GM21360 (cell line): ENCODE results near the gene TIGD3.

Source experiments
- ATAC-seq: cut with Tn5 transposase; IDR thresholded peaks from one replicate; pipeline ENCODE4 v1.9.1; 2021; ENCODE audit warnings: mild to moderate bottlenecking, moderate library complexity; ENCODE audit not compliant: unreplicated experiment

TIGD3 gene

GRCh38 chr11:65389294-65389980 is 34.9 kb downstream of the TIGD3 start:
- ATAC-seq: no peak

GRCh38 chr11:65390099-65390941 is 35.8 kb downstream of the TIGD3 start:
- ATAC-seq: no peak

GRCh38 chr11:65390996-65391395 is 36.4 kb downstream of the TIGD3 start:
- no peak for ATAC-seq

- no peak for ATAC-seq
These were observed 37.8 kb downstream of the TIGD3 start for GRCh38 chr11:65392186-65392829.

GRCh38 chr11:65392899-65393298 is 38.3 kb downstream of the TIGD3 start:
- no peak for ATAC-seq

- no peak for ATAC-seq
These were observed 39.0 kb downstream of the TIGD3 start for GRCh38 chr11:65393513-65394079.

GRCh38 chr11:65394125-65394536 is 39.6 kb downstream of the TIGD3 start:
- ATAC-seq: no peak

- ATAC-seq: no peak
These were observed 41.5 kb downstream of the TIGD3 start for GRCh38 chr11:65395961-65396530.

- ATAC-seq: no peak
These were observed 42.5 kb downstream of the TIGD3 start for GRCh38 chr11:65396769-65397745.

GRCh38 chr11:65398362-65398910 is 43.9 kb downstream of the TIGD3 start:
- ATAC-seq: no peak

GRCh38 chr11:65399249-65399648 is 44.7 kb downstream of the TIGD3 start:
- no peak for ATAC-seq

GRCh38 chr11:65399845-65400244 is 45.3 kb downstream of the TIGD3 start:
- no peak for ATAC-seq

- no peak for ATAC-seq
These were observed 45.9 kb downstream of the TIGD3 start for GRCh38 chr11:65400307-65401072.

- ATAC-seq: no peak
These were observed 46.7 kb downstream of the TIGD3 start for GRCh38 chr11:65401073-65401802.

- ATAC-seq: no peak
These were observed 47.3 kb downstream of the TIGD3 start for GRCh38 chr11:65401803-65402248.

GRCh38 chr11:65402790-65403189 is 48.2 kb downstream of the TIGD3 start:
- ATAC-seq: no peak

- no peak for ATAC-seq
These were observed 49.1 kb downstream of the TIGD3 start for GRCh38 chr11:65403607-65404121.

- ATAC-seq: no peak
These were observed 49.7 kb downstream of the TIGD3 start for GRCh38 chr11:65404210-65404609.
